SH-SY5Y (cell line): ENCODE results near the gene MEGF6.

Experiments used
- GATA2 ChIP-seq: IDR thresholded peaks from 2 replicates; pipeline ENCODE4 v1.6.1; 2011; ENCODE audit warnings: mild to moderate bottlenecking, low read depth, low read length
- GATA3 ChIP-seq: IDR thresholded peaks from 2 replicates; pipeline ENCODE4 v1.6.1; 2011; ENCODE audit warnings: low read depth, mild to moderate bottlenecking, low read length, moderate library complexity

GRCh38 chr1:3573500-3573899, 37.8 kb downstream of the MEGF6 start:
- no peak for TF ChIP-seq GATA2
- no peak for TF ChIP-seq GATA3
